NOMO-1 (cell line): ENCODE data around the gene EHD4.

Experiments used
- DNase-seq, 2 experiments: peaks; one replicate each; lab custom pipeline; 2025; ENCODE audit not compliant: unreplicated experiment in 2 of 2; lab: John Stamatoyannopoulos, UW

Gene EHD4

DNA sequence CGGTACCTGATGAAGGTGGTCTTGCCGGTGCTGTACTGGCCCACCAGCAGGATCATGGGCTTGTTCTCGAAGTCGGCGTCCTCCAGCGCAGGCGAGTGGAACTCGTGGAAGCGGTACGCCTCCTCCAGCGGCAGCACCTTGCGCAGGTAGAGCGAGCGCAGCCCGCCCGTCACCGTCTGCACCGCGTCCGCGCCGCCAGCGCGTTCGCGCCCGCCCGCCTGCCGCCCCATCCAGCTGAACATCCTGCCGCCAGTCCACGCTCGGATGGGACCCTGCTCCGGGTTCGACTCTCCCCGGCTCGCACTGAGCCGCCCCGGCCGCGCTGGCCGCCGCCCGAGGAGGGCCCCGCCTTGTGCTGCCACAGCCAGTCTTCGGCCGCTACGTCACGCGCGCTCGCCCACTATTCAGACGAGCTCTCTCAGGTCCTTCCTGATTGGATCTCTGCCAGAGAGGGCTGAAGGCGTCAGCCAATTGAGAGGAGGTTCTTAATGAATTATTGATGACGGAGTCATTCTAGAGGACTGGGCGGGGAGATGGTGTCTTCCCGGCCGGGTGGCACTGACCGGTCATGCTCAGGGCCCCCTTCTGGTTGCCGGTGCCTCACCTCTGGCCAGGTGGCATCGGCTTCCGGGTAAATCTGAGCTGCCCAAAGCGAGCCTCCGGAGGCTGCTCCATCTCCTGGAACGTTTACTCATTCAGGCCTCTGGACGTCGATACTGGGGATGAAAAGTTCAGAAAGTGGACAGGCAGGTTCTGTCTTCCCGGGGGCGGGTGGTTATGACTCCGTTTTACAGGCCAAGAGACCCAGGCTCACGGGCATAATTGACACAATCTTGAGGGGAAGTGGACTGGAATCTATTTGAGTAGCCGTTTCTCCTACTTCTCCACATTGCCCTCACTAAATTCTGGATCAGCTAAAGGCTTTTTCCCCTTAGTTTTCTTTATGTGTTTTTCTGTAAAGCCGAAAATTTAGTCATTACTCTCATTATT lies at the start of gene EHD4:
EHD4 (minus strand) TSS at position 305 of the 990 bp plus-strand sequence; CDS start at position 242, 63 bp downstream.
- peak; percentile 97 to 99 for DNase-seq

DNA sequence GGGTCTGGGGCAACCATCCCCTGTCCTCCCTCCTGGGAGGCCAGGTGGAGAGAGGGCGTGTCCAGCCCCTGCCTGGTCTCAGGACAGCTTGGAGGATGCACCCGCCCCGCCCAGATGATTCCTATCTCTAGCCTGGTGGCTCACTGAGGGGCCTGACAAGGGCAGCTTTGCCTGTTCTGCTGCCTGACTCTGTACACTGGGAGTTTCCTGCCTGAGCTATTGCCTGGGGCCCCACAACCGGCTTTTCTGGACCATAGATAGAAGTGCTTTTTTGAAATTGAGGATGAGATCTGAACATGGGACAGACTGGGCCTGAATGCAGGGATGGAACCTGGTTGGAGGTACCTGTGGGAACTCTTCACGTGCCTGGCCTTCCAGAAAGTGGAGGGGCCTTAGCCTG lies 49.2 kb upstream of the EHD4 start:
- no peak for DNase-seq

DNA sequence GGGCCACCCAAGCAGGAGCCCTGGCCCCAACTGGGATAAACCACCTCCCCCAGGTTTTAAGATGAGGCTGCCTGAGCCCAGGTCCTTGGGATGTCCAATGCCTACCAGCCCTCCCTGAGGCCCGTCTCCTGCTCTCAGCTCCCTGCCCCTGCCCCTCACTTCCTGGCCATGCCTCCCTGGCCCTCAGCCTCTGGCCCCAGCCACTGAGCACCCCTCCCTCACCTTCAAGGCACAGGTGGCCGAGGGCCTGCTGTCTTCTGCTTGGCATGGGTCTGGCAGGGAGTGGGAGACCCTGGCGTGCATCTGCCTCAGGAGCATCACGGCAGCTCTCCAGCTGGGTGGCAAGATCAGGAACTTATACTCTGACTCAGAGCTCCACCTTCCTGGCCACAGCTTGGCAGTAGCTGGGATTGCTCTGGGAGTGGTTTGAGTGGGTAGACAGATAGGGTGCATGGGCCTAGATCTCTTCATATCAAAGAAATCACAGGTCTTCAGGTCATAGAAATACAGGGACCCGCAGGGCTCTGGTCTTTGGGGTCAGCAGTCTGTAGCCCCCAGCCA lies 48.4 kb upstream of the EHD4 start, which contains the start of gene PLA2G4E:
PLA2G4E (minus strand) TSS at position 330 of the 561 bp plus-strand sequence; CDS start at position 318, 12 bp downstream.
- no peak for DNase-seq

DNA sequence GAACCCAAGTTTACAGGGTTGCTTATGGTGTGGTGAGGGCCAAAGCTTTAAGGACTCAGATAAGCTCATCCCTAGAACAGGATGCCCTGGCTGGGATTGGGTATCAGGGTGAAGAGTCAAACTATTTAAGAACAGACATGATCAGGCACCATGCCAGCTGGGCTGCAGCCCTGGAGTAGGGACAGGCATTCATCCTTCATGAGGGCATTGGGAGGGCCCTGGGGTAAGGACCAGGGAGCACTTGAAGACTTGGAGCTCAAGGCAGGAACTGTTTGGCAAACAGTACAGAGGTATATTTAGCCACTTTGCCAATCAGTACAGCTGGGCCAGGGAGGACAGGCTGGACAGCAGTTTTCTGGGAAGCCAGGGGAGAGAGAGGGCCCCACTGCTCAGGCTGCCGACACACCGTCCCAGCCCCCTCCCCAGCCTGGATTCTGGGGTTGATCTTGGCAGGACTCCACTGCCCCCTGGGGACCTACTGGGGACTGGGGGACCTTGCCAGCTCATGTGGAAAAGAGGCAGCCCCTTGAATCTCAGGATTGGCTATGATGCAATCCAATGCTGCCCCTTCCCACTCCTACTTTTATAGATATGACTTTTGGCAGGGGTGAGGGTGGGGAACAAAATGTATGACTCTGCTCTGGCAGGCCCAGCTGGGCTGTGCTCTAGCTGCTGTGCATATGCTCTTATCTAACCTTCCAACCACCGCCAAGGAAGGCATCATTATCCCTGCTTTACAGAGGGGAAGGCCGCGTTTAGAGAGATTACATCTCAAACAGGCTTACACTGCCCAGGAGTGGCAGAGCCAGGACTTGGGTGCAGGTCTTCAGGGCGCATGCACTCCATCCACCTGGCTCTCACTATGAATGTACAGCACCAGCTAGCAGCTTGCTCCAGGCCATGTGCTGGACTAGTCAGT lies 46.2 kb upstream of the EHD4 start:
- no peak for DNase-seq

DNA sequence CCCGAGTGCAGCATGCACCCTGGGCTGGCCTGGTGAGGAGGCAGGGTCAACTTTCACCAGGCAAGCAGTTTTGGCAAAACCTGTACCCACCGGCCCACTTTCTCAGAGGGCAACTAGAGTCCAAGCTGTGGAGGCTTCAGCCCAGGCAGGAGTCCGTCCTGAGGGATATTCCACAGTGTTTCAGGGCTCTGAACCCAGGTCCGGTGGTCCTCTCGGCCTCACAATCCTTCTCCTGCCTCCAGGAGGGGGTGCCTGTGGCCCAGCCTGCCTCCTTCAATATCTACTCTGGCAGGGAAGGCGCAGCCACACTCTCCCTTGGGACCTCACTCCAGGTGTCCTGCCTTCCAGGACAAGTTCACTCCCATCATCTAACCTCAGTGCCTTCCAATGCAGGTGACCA lies 44.6 kb upstream of the EHD4 start:
- DNase-seq: no peak

DNA sequence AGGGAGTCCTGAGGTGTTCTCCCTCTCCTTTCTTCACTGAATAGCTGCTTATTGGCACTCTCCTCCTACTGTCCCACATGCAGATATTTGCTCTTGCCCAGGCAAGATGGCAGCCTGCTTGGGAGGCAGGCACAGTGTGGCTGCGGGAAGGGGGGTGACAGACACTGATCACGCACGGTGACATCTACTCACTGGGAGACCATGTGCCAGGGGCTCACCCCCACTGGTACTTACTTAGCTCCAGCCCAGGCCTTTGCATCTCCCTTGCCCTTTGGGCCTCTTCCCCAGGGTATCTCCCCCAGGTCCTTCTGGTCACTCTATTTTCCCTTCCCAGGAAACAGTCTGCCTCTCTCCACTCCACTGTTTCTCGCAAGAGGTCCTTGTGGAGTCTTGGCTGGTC lies 42.0 kb upstream of the EHD4 start:
- DNase-seq: no peak

DNA sequence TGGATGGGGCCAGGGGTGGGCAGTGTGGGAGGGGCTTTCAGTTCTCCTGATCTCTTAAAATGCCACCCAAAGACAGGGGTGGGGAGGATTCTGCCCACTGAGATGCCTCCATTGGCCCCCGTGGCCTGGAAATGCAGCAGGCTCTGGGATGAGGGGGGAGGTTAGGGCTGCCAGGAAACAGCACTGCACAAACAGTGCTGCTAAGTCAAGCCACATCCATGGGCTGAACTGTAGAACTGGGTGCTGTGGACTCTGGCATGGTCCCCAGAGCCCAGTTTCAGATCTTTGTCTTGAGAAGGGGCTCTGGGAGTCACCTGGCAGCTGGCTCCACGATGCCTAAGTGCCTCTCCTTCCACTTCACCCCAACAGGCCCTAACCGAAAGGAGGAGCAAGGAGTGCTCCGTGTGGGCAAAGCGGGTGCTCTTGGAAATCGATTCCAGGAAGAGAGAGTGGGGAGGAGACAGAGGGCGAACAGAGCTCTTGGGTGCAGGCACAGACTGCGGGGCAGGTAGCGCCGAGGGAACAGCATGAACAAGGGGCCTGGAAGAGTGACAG lies 40.6 kb upstream of the EHD4 start:
- DNase-seq: no peak

DNA sequence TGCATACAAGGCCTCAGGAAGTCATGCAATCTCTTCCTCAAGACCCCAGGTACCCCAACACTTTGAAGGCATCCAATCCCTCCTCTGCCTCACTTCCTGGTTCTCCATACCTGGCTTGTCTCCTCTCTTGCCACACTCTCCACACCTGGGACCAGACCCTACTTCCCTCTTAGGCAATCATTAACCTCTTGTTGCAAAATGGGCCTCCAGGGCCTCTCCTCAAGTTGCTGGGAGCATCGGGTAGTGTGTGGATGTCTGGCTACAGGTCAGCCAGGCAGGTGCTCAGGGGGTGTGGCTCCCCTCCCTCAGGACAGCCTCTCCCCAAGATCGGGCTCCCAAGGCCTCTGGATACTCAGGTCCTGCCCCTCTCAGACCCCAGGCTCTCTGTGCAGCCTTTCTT lies 39.9 kb upstream of the EHD4 start:
- no peak for DNase-seq

DNA sequence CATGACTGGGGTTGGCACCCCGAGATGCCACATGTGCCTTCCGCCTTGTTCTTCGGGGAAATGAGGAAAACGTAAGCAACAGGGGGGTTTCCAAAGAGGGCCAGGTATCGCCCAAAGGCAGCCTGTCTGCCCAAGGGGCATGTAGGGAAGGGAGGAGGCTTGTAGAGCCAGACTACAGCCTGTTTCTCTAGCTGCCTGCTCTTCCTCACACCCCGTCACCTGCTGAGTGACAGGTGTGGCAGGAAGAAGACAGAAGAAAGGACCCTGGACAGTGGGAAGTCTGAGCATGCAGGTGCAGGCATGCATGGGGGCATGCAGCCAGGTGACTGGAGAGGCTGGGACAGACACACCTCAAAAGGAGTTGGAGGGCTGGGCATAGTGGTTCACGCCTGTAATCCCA lies 38.7 kb upstream of the EHD4 start:
- DNase-seq: no peak

DNA sequence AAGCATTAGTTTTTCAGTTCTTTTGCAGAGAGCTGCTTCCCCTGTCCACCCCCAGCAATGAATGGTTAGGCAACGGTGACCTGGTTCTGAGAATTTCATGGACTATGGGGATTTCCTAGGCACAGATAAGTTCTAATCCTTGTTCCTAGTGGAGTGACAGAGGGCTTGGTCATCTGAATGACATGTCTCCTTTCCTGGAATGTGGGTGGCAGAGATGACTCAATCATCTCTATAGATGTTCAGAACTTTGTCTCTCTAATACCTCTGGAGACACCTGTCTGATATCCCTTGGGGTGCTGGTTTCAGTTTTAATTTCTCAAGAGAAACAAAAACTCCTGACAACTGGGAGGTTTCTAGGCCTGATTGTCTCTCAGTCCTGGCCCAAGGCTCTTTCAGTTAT lies 38.1 kb upstream of the EHD4 start:
- no peak for DNase-seq

DNA sequence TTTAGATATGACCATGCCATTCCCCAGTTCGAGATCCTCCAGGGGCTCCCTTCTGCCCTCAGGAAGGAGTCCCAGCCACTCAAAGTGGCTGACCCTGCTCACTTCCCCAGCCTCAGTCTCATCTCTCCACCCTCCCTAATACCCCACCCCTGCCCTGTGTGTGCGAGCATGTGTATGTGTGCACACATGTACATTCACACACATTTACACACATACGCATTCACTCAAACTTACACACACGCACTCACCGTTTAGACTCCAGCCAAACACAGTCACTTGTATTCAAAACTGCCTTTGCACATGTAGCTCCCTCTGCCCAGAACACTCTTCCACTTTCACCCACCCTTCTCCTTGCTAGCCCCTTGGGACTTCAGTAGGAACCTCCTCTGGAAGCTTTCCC lies 37.1 kb upstream of the EHD4 start:
- no peak for DNase-seq

DNA sequence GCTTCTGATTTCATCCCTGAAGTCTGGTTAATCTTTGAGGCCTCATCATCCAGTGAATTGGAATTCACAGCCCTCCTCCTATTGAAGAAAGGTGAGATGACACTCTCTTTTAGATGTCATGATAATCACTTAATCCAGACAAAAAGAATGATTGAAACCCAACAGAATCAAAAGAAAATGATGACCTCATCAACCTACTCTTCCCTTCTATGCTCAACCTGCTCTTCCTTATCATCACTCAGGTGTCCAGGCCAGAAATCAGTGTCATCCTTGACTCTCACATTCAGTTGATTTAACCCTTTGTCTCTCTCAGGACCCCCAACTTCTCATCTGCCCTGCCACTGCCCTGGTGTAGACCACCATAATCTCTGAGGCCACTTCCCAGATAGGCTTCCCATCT lies 36.7 kb upstream of the EHD4 start:
- DNase-seq: no peak

DNA sequence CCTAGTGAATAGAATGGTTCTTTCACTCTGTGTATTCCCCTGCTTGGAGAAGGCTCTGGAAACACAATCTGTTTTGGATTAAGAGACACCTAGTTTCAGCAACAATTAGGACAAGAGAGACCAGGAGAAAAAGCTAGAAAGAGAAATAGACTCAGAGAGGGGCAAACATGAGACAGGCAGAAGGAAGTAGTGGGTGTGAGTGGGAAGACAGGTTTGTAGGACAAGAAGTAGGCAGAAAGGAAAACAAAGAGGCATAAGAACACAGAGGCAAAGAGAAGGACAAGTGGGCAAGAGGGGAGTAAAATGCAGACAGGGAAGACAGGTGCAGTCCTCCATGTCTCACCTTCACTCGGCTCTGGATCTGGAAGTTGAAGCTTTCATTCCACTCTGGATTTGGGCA lies 35.0 kb upstream of the EHD4 start:
- DNase-seq: no peak

DNA sequence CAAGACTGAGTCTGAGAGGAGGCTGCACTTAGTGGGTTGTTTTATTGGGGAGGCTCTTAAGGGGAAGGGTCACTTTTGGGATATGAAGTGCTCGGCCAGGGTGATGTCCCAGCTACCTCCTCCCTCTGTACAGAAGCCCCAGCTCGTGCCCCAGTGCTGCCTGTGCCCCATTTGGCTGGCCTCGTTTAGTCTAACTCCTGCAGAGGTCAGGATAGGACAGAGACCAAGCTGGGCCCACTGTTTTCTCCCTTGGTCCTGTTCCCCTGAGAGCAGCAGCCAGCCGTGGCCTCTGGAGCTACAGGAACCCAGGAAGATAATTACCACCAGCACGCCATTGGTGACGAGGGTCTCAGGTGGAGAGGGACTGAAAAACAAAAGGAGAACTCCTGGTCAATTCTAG lies 30.0 kb upstream of the EHD4 start:
- no peak for DNase-seq

DNA sequence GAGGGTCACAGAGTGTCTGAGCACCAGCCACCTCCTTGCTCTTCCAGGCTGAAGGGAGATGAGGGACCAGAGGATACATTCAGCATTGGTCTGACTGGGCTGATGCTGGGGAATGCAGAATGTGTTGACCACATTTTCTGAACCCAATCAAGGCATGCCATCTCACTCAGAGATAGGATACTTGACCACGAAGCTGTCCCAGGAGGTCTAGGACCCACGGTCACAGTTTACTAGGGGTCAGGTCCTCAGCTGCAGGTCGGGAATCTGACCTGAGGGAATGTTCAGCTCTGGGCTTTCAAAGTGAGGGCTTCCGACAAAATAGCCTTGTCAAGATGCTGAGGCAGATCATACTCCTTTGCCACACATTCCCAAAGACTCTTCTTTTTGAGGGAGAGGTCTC lies 28.9 kb upstream of the EHD4 start:
- no peak for DNase-seq

DNA sequence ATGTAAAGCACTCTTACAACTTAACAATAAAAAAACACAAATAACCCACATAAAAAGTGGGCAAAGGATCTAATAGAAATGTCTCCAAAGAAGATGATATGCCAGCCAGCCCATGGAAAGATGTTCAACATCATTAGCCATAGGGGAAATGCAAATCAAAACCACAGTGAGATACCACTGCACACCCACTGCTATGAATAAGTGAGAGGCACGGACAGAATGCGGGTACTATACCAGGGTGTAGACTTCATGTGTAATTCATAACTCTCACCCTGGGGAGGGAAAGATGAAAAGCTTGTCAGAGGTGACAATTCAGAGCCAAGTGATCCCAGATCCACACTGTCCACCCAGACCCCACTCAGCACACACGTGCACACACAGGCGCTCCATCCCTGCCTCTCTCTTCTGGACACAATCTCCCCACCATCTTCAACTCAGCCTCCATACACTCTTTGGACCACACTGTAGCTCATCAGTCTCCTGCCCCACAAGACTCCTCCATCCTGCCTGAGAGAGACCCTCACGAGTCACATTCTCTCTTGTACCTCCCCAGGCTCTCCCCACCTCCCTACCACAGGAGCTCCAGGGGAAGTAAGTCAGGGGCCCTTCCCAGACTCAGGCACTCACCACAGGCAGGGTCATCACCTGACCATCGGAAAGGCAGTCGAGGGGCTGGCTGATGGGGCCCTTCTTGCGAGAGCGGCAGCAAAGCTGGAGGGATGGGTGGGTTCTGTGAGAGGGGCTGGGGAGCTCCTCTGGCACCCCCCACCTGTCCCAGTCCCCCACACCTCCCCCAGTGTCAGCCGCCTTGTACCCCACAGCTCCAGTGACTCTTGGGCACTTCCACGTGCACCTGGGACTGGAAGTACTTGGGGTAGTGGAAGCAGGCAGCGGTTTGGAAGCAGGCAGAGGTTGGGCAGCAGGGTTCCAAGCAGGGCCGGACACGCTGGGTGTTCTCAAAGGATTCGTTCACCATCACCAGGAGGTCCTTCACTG lies 27.2 kb upstream of the EHD4 start:
- DNase-seq: no peak

DNA sequence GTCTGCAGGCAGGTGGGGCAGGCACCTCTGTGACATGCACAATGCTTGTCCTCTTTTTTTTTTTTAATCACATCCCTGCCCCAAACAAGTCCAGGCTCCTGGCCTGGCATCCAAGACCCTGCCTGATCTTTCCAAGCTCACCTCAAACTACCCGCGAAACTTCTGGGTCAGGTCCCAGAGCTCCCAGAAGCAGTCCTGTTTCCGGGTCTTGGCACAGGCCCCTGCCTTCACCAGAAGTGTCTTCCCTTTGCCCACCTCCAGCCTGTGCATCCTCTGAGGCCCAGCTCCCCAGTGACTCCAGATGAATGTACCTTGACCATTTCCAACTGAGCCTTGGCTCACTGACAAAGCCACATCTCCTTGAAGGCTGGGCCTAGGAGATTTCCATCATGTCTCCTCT lies 25.5 kb upstream of the EHD4 start:
- DNase-seq: no peak

DNA sequence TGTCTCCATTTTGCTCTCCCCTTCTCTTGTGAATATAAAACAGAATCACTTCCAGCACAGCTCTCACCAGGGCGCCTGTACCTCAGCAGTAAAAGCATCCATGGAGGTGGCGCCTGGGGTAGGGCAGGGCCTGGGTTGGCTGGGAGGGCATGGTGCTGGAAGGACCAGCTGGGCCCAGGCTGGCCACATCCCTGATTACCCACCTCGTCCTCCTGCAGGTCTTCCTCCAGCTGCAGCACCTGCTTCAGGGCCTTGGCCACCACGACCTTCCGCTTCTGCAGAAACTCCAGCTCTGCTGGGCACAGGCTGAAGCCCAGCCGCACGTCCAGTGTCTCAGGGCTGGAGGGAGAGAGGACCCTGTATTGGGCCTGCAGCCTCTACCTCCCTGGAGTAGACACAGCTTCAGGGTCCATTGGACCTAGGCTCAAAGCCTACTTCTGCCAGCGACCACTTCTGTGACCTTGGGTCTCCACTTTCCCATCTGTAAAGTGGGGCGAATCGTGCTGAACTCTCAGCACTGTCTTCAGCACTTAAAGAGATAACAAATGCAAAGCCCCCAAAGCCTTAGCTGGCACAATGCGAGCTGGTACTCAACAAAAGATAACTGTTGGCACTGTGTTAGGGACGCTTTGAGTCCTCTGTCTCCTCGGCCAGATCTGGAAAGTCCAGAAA lies 24.7 kb upstream of the EHD4 start:
- no peak for DNase-seq

DNA sequence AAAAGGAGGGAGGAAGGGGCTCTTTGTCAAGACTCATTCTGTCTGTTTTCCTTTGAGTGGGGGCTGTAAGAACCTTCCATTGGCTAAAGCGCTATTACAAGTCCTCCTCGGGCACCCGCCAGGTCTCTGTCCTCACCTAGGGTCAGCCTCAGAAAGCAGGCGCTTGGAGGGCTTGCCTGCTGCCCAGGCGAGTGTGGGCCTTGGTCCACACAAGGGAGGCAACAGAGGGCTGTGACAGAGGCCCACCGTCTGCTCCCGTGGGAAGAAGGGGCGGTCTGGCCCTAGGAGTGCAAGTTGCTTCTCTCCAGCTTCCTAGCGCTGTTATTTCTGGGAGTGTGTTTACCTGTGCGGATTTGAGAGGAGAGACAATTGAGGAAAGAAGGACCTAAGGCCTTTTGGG lies 24.0 kb upstream of the EHD4 start:
- no peak for DNase-seq
